ENCODE data around the gene OR1E2.
A peak's percentile ranks its signal among the peaks of the same experiment; 100 is the strongest.
"Not testable (repeated sequence)": the region's sequence is repeated elsewhere in the genome, so short reads cannot be mapped to it uniquely, and the experiment has no call there.

OR1E2 gene

DNA sequence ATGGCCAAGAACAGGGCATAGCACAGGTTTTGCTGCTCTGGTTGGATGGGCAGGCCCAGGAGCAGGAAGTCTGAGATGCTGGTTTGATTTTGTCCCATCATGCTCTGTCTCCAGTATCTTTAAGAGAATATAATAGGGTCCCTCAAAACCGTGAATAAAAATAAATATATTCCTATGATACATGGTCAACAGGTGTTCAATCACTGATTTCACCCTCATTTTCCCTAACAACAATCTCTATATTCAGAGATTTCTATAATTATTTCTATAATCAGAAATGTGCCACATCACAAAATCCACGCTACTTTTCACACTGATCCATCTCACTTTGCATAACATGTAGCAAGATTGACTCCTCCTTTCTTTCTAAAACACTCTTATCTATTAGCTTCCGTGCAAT is at the start of gene OR1E2:
Gene OR1E2 (minus strand): TSS at position 101 of the 400 bp plus-strand sequence. CDS start 0 bp downstream, at position 101.
- no peaks in the 10 kb centered on the region for H3K4me1 ChIP-seq
- no peak within 1 kb of the TSS for H3K4me3 ChIP-seq
- H3K36me3 ChIP-seq (replicated peaks) = no peaks in the 10 kb centered on the region
- in situ Hi-C loops (cut with MboI; ENCODE audit: low sequenced_read_pairs) = no loop called here
- no peaks in the 10 kb centered on the region for H3K9me3 ChIP-seq
- DNase-seq (ENCODE audit: low spot score in 2 of 2) = no peak
- 0 out of 2 replicates have a peak, but pooled peaks cover 3% of the 10 kb centered on the region for H3K27me3 ChIP-seq (ENCODE audit: low read depth)

DNA sequence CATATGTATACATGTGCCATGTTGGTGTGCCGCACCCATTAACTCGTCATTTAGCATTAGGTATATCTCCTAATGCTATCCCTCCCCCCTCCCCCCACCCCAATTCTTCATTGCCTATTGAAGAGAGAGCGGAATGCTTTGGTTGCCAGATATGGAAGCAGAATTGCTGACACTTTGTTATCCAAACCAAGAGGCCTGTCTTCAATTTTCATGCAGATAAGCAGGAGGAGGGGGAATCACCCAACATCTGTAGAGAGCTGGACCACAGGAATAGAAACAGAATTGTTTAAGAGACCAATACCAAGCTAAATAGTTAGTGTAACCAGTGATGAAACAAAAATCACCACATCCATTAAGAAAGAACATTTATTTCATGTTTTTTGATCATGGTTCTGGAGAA is 49.2 kb upstream of the OR1E2 start:
- no peak for DNase-seq (ENCODE audit: low spot score in 2 of 2)

GRCh38 chr17:3479988-3480387 is 46.3 kb upstream of the OR1E2 start:
- H3K36me3 ChIP-seq (replicated peaks) = no peaks in the 10 kb centered on the region
- no peak overlapping the region for H3K4me3 ChIP-seq
- no peak for DNase-seq (ENCODE audit: low spot score in 2 of 2)
- in situ Hi-C loops (cut with MboI; ENCODE audit: low sequenced_read_pairs) = loop anchor here (5.0 kb wide), 1 partner anchor 37 kb away; no protein-coding TSS in a partner anchor
- H3K9me3 ChIP-seq = no peaks in the 10 kb centered on the region
- peaks cover 15% of the 10 kb centered on the region for H3K27me3 ChIP-seq (ENCODE audit: low read depth)
- peaks cover 11% of the 10 kb centered on the region for H3K4me1 ChIP-seq

More for the DNA sequence above, 49.2 kb upstream of the OR1E2 start:
- H3K36me3 ChIP-seq (replicated peaks) = no peaks in the 10 kb centered on the region
- in situ Hi-C loops (cut with MboI; ENCODE audit: low sequenced_read_pairs) = loop anchor here (5.0 kb wide), 1 partner anchor 34 kb away; no protein-coding TSS in a partner anchor
- no peaks in the 10 kb centered on the region for H3K9me3 ChIP-seq
- no peak overlapping the region for H3K4me3 ChIP-seq
- H3K4me1 ChIP-seq = no peaks in the 10 kb centered on the region
- H3K27me3 ChIP-seq (ENCODE audit: low read depth) = peaks cover 20% of the 10 kb centered on the region

- Histone ChIP-seq H3K27me3 (ENCODE audit: low read depth) (peaks cover 15% of the 10 kb centered on the region), H3K4me3 (no peak within 1 kb of the TSS), H3K9me3 (no peaks in the 10 kb centered on the region), H3K4me1 (peaks cover 11% of the 10 kb centered on the region), H3K36me3 (replicated peaks) (no peaks in the 10 kb centered on the region)
- in situ Hi-C loops (cut with MboI; ENCODE audit: low sequenced_read_pairs) = no loop called here
- peak; percentile 26 to 69 for DNase-seq (ENCODE audit: low spot score in 2 of 2)
Measured at GRCh38 chr17:3475812-3476610, 42.4 kb upstream of the OR1E2 start, which contains the start of gene ASPA. TSS of gene ASPA (plus strand) at chr17:3475997. CDS start at chr17:3476160, 163 bp downstream.

DNA sequence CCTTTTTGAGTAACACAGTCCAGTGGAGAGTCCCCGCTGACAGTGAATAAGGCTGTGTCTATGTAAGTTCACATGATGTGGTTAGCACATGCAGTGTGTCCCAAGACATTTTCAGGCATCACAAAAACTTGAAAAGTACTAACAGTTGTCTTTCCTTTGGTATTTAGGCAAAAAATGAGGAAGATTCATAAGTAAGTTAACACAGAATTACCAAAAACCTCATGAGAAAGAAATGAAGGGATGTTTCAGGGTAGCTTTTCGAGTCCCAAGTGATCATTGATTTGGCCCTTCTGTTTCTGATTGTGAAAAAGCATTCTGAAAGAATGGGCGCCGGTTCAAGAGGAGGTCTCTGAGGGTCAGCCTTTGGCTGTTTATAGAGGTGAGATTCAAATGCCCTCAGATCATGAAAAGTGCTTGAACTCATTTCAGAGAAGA is 41.6 kb upstream of the OR1E2 start:
- in situ Hi-C loops (cut with MboI; ENCODE audit: low sequenced_read_pairs) = no loop called here
- Histone ChIP-seq H3K4me1 (peaks cover 11% of the 10 kb centered on the region), H3K4me3 (no peak overlapping the region), H3K27me3 (ENCODE audit: low read depth) (peaks cover 14% of the 10 kb centered on the region), H3K9me3 (no peaks in the 10 kb centered on the region), H3K36me3 (replicated peaks) (no peaks in the 10 kb centered on the region)
- no peak for DNase-seq (ENCODE audit: low spot score in 2 of 2)

- DNase-seq (ENCODE audit: low spot score in 2 of 2) = no peak
- Histone ChIP-seq H3K36me3 (replicated peaks) (no peaks in the 10 kb centered on the region), H3K9me3 (no peaks in the 10 kb centered on the region), H3K27me3 (ENCODE audit: low read depth) (peaks cover 7% of the 10 kb centered on the region), H3K4me1 (peaks cover 11% of the 10 kb centered on the region), H3K4me3 (no peak overlapping the region)
- in situ Hi-C loops (cut with MboI; ENCODE audit: low sequenced_read_pairs) = no loop called here
Measured at GRCh38 chr17:3474212-3474611, 40.6 kb upstream of the OR1E2 start.

GRCh38 chr17:3472137-3472536 is 38.5 kb upstream of the OR1E2 start:
- in situ Hi-C loops (cut with MboI; ENCODE audit: low sequenced_read_pairs) = no loop called here
- no peaks in the 10 kb centered on the region for H3K36me3 ChIP-seq (replicated peaks)
- H3K9me3 ChIP-seq = no peaks in the 10 kb centered on the region
- peaks cover 11% of the 10 kb centered on the region for H3K4me1 ChIP-seq
- H3K27me3 ChIP-seq (ENCODE audit: low read depth) = no peaks in the 10 kb centered on the region
- no peak for DNase-seq (ENCODE audit: low spot score in 2 of 2)
- H3K4me3 ChIP-seq = no peak overlapping the region

DNA sequence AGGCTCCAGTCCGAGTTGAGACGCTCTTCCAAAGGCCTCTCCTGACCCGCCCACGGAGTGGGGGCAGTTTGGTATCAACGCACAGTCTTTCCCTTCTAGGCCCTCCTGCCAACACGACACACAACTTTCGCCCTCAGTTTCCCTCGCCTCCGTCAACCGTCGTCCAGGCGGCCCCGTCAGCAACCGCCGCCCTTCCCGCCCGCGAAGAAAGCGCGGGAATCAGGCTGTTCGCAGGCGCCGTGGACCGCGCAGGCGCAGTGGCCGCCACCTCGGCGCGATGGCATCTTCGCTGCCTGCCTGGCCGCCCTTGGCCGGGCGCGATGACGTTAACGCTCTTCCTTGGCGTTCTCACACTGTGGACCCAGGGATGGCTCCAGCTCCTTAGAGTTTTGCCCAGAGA is 38.0 kb upstream of the OR1E2 start, which contains the start of gene SPATA22:
Gene SPATA22 (minus strand): TSS at position 221 of the 400 bp plus-strand sequence. CDS start 2,494 bp downstream, outside the sequence.
- Histone ChIP-seq H3K36me3 (replicated peaks) (no peaks in the 10 kb centered on the region), H3K9me3 (no peaks in the 10 kb centered on the region), H3K4me3 (no peak within 1 kb of the TSS), H3K27me3 (ENCODE audit: low read depth) (no peaks in the 10 kb centered on the region), H3K4me1 (peaks cover 10% of the 10 kb centered on the region)
- in situ Hi-C loops (cut with MboI; ENCODE audit: low sequenced_read_pairs) = no loop called here
- no peak for DNase-seq (ENCODE audit: low spot score in 2 of 2)

GRCh38 chr17:3469529-3469928 is 35.9 kb upstream of the OR1E2 start:
- in situ Hi-C loops (cut with MboI; ENCODE audit: low sequenced_read_pairs) = no loop called here
- DNase-seq (ENCODE audit: low spot score in 2 of 2) = no peak
- no peak overlapping the region for H3K4me3 ChIP-seq

GRCh38 chr17:3466355-3466754 is 32.7 kb upstream of the OR1E2 start:
- in situ Hi-C loops (cut with MboI; ENCODE audit: low sequenced_read_pairs); H3K4me1 ChIP-seq; H3K4me3 ChIP-seq; H3K36me3 ChIP-seq (replicated peaks); DNase-seq (ENCODE audit: low spot score in 2 of 2); H3K27me3 ChIP-seq (ENCODE audit: low read depth); H3K9me3 ChIP-seq: not testable (repeated sequence)

More at GRCh38 chr17:3469529-3469928, 35.9 kb upstream of the OR1E2 start:
- Histone ChIP-seq H3K9me3 (no peaks in the 10 kb centered on the region), H3K36me3 (replicated peaks) (no peaks in the 10 kb centered on the region), H3K4me1 (no peaks in the 10 kb centered on the region), H3K27me3 (ENCODE audit: low read depth) (no peaks in the 10 kb centered on the region)

DNA sequence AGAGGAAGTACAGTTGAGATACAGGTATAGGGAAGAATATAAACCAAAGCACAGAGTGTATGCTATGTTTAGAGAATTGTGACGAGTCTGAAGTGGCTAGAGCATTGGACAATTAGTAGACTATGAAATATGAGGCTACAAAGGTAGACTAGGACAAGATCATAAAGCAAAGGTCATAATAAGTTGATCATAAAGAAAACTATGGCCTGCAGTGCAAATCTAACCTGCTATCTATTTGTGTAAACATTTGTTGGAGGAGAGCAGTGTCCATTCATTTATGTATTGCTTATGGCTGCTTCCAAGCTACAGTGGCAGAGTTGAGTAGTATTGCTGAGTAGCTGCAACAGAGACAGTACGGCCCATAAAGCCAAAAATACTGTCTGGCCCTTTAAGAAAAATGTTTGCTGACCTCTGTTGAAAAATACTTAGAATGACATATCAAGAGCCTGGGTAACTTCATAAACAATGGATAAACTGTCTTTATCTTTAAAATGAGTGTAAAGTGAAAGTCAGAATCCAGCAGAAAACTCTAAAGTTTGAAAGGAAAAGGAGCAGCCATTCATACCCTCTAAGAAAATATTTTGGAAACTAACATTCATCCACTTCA is 14.5 kb upstream of the OR1E2 start:
- no peaks in the 10 kb centered on the region for H3K9me3 ChIP-seq
- H3K27me3 ChIP-seq (ENCODE audit: low read depth) = no peaks in the 10 kb centered on the region
- no peak overlapping the region for H3K4me3 ChIP-seq
- in situ Hi-C loops (cut with MboI; ENCODE audit: low sequenced_read_pairs) = no loop called here
- no peaks in the 10 kb centered on the region for H3K36me3 ChIP-seq (replicated peaks)
- no peak for DNase-seq (ENCODE audit: low spot score in 2 of 2)
- H3K4me1 ChIP-seq = no peaks in the 10 kb centered on the region

DNA sequence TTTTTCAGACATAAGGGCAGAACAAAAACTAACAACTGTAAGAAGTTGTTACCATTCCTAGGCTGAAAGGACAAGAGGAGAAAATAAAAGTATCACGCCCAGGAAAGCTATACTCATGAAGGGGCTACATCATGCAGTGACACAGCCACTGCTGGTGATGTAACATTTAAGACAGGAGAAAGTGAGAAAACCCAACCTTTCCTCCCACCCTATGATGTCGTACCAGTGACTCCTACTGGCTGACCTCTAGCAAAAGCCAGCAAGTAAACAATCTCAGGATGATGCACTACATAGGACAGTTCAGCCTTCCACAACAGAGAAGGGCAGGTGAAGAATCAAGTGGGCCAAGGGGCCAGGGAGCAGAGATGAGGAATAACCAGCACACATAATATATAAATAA is 14.0 kb upstream of the OR1E2 start:
- in situ Hi-C loops (cut with MboI; ENCODE audit: low sequenced_read_pairs) = no loop called here
- Histone ChIP-seq H3K27me3 (ENCODE audit: low read depth) (no peaks in the 10 kb centered on the region), H3K4me3 (no peak overlapping the region), H3K9me3 (no peaks in the 10 kb centered on the region), H3K4me1 (no peaks in the 10 kb centered on the region), H3K36me3 (replicated peaks) (no peaks in the 10 kb centered on the region)
- DNase-seq (ENCODE audit: low spot score in 2 of 2) = no peak

GRCh38 chr17:3440451-3440850 is 6.8 kb upstream of the OR1E2 start:
- Histone ChIP-seq H3K4me1 (no peaks in the 10 kb centered on the region), H3K27me3 (ENCODE audit: low read depth) (0 out of 2 replicates have a peak, but pooled peaks cover 5% of the 10 kb centered on the region), H3K4me3 (no peak overlapping the region), H3K36me3 (replicated peaks) (no peaks in the 10 kb centered on the region), H3K9me3 (no peaks in the 10 kb centered on the region)
- no peak for DNase-seq (ENCODE audit: low spot score in 2 of 2)
- in situ Hi-C loops (cut with MboI; ENCODE audit: low sequenced_read_pairs) = no loop called here

DNA sequence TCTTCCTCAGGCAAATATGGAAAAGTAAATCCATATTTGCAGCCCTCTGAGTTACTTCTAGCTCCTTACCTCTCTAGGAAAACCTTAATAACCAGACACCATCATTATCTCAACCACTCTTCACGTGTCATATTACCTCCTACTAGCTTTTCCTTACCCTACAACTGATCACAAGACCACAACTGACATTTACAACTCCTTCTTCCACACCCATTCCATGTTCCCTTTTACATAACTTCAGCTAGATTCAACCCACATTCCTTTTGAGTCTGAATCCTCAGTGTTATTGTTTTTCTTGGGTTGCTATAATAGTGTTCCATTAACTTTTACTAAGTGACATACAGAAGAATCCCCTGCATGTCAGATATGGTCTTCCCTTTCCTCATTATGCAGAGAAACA is 4.7 kb upstream of the OR1E2 start:
- H3K27me3 ChIP-seq (ENCODE audit: low read depth) = 0 out of 2 replicates have a peak, but pooled peaks cover 5% of the 10 kb centered on the region
- H3K36me3 ChIP-seq (replicated peaks) = no peaks in the 10 kb centered on the region
- no peaks in the 10 kb centered on the region for H3K9me3 ChIP-seq
- no peak for DNase-seq (ENCODE audit: low spot score in 2 of 2)
- no peak overlapping the region for H3K4me3 ChIP-seq
- in situ Hi-C loops (cut with MboI; ENCODE audit: low sequenced_read_pairs) = no loop called here
- no peaks in the 10 kb centered on the region for H3K4me1 ChIP-seq
